ENCODE data around the gene CASP1.

Gene CASP1

DNA sequence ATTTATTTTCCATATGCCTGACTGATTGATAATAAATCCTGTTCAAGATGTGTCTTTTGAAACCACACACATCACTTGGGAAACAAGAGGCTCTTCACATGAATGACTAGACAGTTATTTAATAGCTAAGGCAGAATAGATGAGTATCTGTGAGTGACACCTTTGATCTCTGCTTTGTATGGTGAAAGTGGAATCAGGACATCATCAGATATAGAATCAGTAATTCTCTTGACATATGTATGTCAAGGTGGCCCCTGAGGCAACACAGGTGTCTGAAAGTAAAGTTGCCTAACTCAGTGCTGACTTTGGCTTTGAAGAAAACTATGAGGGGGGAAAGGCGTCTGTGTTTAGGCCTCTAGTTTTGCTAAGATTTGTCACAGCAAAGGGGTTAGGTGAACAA, 55.1 kb downstream of the CASP1 start:
- no peak for DNase-seq

Measured in NCI-H446 treated with DMSO at 0.1 percent for 48 hours (cell line).